Astrocyte (in vitro differentiated cells and primary cell): ENCODE data around the gene IL36A. TPM values are rescaled to one million over a fixed set of nuclear protein-coding genes. Genes with fewer than 3 reads are reported as not detected.

Experiments
- DNase-seq: peaks from one replicate; pipeline ENCODE4 v3.0.0-alpha.2; 2010; ENCODE audit warnings: low read depth
- FAIRE-seq: peaks from 2 replicates; lab custom pipeline; 2011; peaks lifted over from hg19 to GRCh38; lab: Jason Lieb, UNC
- H2AFZ ChIP-seq: 2 replicates; pipeline ENCODE4 v1.6.0; 2012; ENCODE audit warnings: low read depth, low read length, inconsistent platforms
- H3K27ac ChIP-seq: 2 replicates; pipeline ENCODE4 v1.5.1; 2011; ENCODE audit warnings: low read depth, low read length, inconsistent platforms
- H3K27me3 ChIP-seq: 2 replicates; pipeline ENCODE4 v1.6.0; 2011; ENCODE audit warnings: low read length, inconsistent platforms; ENCODE audit not compliant: insufficient read depth
- H3K36me3 ChIP-seq: 2 replicates; pipeline ENCODE4 v1.5.1; 2011; ENCODE audit warnings: low read length, inconsistent platforms; ENCODE audit not compliant: insufficient read depth
- H3K4me1 ChIP-seq: 2 replicates; pipeline ENCODE4 v1.5.1; 2011; ENCODE audit warnings: low read length, inconsistent platforms; ENCODE audit not compliant: insufficient read depth
- H3K4me2 ChIP-seq: 2 replicates; pipeline ENCODE4 v1.6.0; 2012; ENCODE audit warnings: low read length, inconsistent platforms
- H3K4me3 ChIP-seq: 2 replicates; pipeline ENCODE4 v1.5.1; 2011; ENCODE audit warnings: low read depth, mild to moderate bottlenecking, low read length, inconsistent platforms; ENCODE audit not compliant: insufficient read depth
- H3K79me2 ChIP-seq: 2 replicates; pipeline ENCODE4 v1.6.0; 2012; ENCODE audit warnings: mild to moderate bottlenecking, low read length, inconsistent platforms; ENCODE audit not compliant: insufficient read depth
- H3K9ac ChIP-seq: 2 replicates; pipeline ENCODE4 v1.6.0; 2012; ENCODE audit warnings: mild to moderate bottlenecking, low read length, inconsistent platforms
- H3K9me3 ChIP-seq: 2 replicates; pipeline ENCODE4 v1.5.1; 2012; ENCODE audit warnings: low read depth, mild to moderate bottlenecking, low read length, inconsistent platforms; ENCODE audit not compliant: insufficient read depth
- H4K20me1 ChIP-seq: 2 replicates; pipeline ENCODE4 v1.6.0; 2012; ENCODE audit warnings: low read length, inconsistent platforms; ENCODE audit not compliant: insufficient read depth
- H3K27ac Mint-ChIP-seq: one replicate; pipeline ENCODE4 v1.8.0; 2021; ENCODE audit warnings: mild to moderate bottlenecking, mixed read lengths; ENCODE audit not compliant: unreplicated experiment
- H3K27me3 Mint-ChIP-seq: one replicate; pipeline ENCODE4 v1.8.0; 2021; ENCODE audit warnings: low read depth, mixed read lengths; ENCODE audit not compliant: unreplicated experiment
- H3K36me3 Mint-ChIP-seq: one replicate; pipeline ENCODE4 v1.8.0; 2021; ENCODE audit warnings: low read depth, mixed read lengths; ENCODE audit not compliant: unreplicated experiment
- H3K4me1 Mint-ChIP-seq: one replicate; pipeline ENCODE4 v1.8.0; 2021; ENCODE audit warnings: low read depth, mixed read lengths; ENCODE audit not compliant: unreplicated experiment
- H3K4me3 Mint-ChIP-seq: one replicate; pipeline ENCODE4 v1.8.0; 2021; ENCODE audit warnings: mild to moderate bottlenecking, moderate library complexity, mixed read lengths; ENCODE audit not compliant: unreplicated experiment
- H3K9me3 Mint-ChIP-seq: one replicate; pipeline ENCODE4 v1.8.0; 2021; ENCODE audit warnings: mild to moderate bottlenecking, mixed read lengths; ENCODE audit not compliant: unreplicated experiment
- EZH2 ChIP-seq: IDR thresholded peaks from 2 replicates; pipeline ENCODE4 v1.6.1; 2012; ENCODE audit warnings: mild to moderate bottlenecking, low read length, inconsistent platforms; ENCODE audit not compliant: insufficient read depth
- total RNA-seq: library from RNA; stranded (reverse); gene quantifications from 2 replicates; pipeline ENCODE4 v1.2.1, GENCODE V29; 2021
- TF ChIP-seq, protein P1 (sequence below): IDR thresholded peaks from 2 replicates; pipeline ENCODE4 v1.5.1; 2011; ENCODE audit warnings: low read depth, mild to moderate bottlenecking, inconsistent platforms, low read length, moderate library complexity; ENCODE audit not compliant: insufficient read depth

Gene IL36A
- total RNA-seq, 1 donor from 2014 or later: not detected

- Histone ChIP-seq H4K20me1 (no peaks in the 10 kb centered on the region), H3K4me1 (no peaks in the 10 kb centered on the region), H3K4me2 (no peak overlapping the region), H3K4me3 (no peak overlapping the region), H2AFZ (no peak overlapping the region), H3K79me2 (no peaks in the 10 kb centered on the region), H3K36me3 (no peaks in the 10 kb centered on the region), H3K27ac (no peak overlapping the region), H3K9me3 (no peaks in the 10 kb centered on the region), H3K9ac (no peak overlapping the region), H3K27me3 (peaks cover 3% of the 10 kb centered on the region)
- Mint-ChIP-seq H3K9me3 (peaks cover 2% of the 10 kb centered on the region), H3K27ac (no peak overlapping the region), H3K4me1 (peaks cover 6% of the 10 kb centered on the region), H3K27me3 (peaks cover 2% of the 10 kb centered on the region), H3K36me3 (no peaks in the 10 kb centered on the region), H3K4me3 (no peak overlapping the region)
- no peak for TF ChIP-seq EZH2
- TF ChIP-seq, protein P1, sequence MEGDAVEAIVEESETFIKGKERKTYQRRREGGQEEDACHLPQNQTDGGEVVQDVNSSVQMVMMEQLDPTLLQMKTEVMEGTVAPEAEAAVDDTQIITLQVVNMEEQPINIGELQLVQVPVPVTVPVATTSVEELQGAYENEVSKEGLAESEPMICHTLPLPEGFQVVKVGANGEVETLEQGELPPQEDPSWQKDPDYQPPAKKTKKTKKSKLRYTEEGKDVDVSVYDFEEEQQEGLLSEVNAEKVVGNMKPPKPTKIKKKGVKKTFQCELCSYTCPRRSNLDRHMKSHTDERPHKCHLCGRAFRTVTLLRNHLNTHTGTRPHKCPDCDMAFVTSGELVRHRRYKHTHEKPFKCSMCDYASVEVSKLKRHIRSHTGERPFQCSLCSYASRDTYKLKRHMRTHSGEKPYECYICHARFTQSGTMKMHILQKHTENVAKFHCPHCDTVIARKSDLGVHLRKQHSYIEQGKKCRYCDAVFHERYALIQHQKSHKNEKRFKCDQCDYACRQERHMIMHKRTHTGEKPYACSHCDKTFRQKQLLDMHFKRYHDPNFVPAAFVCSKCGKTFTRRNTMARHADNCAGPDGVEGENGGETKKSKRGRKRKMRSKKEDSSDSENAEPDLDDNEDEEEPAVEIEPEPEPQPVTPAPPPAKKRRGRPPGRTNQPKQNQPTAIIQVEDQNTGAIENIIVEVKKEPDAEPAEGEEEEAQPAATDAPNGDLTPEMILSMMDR: no peak
- FAIRE-seq: no peak
- DNase-seq: no peak
Measured at GRCh38 chr2:113009622-113010021, 4.4 kb downstream of the IL36A start.

- H3K36me3 Mint-ChIP-seq: no peaks in the 10 kb centered on the region
- H3K9me3 Mint-ChIP-seq: peaks cover 2% of the 10 kb centered on the region
- Histone ChIP-seq H3K27ac (no peak overlapping the region), H3K27me3 (peaks cover 3% of the 10 kb centered on the region), H2AFZ (no peak overlapping the region), H3K79me2 (no peaks in the 10 kb centered on the region), H3K4me2 (no peak overlapping the region), H3K9me3 (no peaks in the 10 kb centered on the region), H4K20me1 (no peaks in the 10 kb centered on the region), H3K4me1 (no peaks in the 10 kb centered on the region), H3K36me3 (no peaks in the 10 kb centered on the region), H3K4me3 (no peak overlapping the region), H3K9ac (no peak overlapping the region)
- H3K4me1 Mint-ChIP-seq: peaks cover 6% of the 10 kb centered on the region
- FAIRE-seq (no peak), DNase-seq (peak; percentile 8)
- H3K27ac Mint-ChIP-seq: peak overlapping the region; percentile 10
- TF ChIP-seq, protein P1: no peak
- no peak for TF ChIP-seq EZH2
- H3K27me3 Mint-ChIP-seq: peaks cover 4% of the 10 kb centered on the region
- no peak overlapping the region for H3K4me3 Mint-ChIP-seq
Measured at GRCh38 chr2:113010088-113010487, 4.8 kb downstream of the IL36A start.

GRCh38 chr2:113011108-113011507, 5.8 kb downstream of the IL36A start:
- Mint-ChIP-seq H3K4me1 (peaks cover 6% of the 10 kb centered on the region), H3K36me3 (no peaks in the 10 kb centered on the region), H3K27me3 (peaks cover 10% of the 10 kb centered on the region), H3K4me3 (no peak overlapping the region), H3K27ac (no peak overlapping the region), H3K9me3 (peaks cover 2% of the 10 kb centered on the region)
- no peak overlapping the region for H3K9ac ChIP-seq
- H3K4me3 ChIP-seq: no peak overlapping the region
- H3K79me2 ChIP-seq: no peaks in the 10 kb centered on the region
- no peaks in the 10 kb centered on the region for H3K4me1 ChIP-seq
- H2AFZ ChIP-seq: no peak overlapping the region
- peaks cover 3% of the 10 kb centered on the region for H3K27me3 ChIP-seq
- no peaks in the 10 kb centered on the region for H3K36me3 ChIP-seq
- FAIRE-seq (no peak), DNase-seq (no peak)
- H3K9me3 ChIP-seq: no peaks in the 10 kb centered on the region
- H3K4me2 ChIP-seq: no peak overlapping the region
- no peak overlapping the region for H3K27ac ChIP-seq
- H4K20me1 ChIP-seq: no peaks in the 10 kb centered on the region
- no peak for TF ChIP-seq EZH2
- TF ChIP-seq, protein P1: no peak
